ENCODE data around the gene NOS1AP.

NOS1AP gene

GRCh38 chr1:162372159-162373071, 302.9 kb downstream of the NOS1AP start:
- no peak for DNase-seq

DNA sequence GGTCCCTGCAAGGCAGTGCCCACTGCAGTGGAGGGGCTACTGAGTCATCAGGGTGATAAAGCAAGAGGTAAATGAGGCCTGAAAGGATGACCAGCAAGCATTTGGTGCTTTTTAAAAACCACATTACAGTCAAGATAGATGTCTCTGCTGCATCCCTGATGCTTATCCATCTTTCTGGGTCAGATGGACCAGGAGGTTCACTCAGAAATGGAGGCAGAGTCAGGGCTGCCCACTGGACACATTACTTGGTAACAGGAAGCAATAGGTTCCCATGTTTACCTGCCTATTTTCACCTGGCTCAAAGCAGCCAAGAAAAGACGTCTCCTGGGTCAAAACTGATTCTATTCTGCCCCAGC, 303.6 kb downstream of the NOS1AP start:
- no peak for DNase-seq

GRCh38 chr1:162373541-162374260, 304.2 kb downstream of the NOS1AP start:
- no peak for DNase-seq

DNA sequence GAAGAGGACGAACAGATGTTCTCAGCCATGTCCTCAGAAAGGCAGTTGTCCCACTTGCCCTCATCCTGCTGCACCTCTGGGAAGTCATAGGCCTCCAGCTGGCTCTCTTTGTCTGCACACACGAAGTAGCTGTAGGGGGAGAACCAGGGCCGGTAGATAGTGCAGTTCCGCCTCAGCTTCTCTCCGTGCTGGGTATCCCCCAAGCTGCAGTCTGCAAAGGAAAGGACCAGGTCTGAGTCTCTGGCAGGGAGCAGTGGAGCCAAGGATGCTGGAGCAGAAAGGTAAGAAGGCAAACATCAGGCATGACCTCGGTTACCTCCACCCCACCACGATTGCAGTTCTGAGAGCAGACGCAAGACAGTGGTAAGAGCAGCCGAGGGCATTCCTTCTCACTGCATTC, 304.9 kb downstream of the NOS1AP start:
- DNase-seq: no peak

DNA sequence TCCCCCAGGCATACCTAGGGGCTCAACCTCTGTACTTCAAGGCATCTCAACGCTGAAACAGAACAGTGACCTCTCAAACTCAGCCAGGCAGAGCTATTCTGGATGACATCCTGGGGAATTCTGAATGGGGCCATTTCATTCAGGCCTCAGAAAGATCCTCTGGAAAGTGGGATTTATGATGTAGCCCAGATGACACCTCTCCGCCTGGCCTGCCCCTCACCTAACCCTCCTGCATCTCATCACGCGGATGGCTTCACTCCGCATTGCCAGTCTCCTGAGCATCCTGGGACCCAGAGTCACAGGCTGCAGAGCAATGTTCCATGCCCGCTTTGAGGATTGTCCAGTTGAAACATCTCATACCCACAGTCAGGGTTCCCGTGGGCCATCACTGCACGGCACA, 306.0 kb downstream of the NOS1AP start:
- DNase-seq: no peak

DNA sequence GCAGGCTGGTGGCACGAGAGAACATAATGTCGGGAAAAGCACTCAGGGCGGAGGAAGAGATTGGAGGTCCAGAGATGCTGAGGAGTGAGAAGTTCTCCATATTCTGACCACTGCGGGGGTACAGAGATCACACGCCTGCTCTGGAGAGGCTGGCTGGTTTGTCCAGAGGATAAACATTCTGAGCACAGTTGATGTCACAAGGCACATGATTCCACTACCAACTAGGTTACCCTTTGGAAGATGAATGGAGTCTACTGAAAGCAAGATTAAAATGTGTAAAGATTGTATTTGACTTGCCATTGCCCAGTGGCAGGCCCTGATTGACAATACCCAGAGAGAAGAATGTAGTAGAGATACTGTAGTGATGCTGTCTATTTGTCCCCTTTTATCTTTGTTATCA, 307.2 kb downstream of the NOS1AP start, which contains the start of gene SPATA46:
Gene SPATA46, minus strand, starts transcription at position 164 of the 400 bp plus-strand sequence. Its CDS starts 64 bp downstream, at position 100.
- no peak for DNase-seq

DNA sequence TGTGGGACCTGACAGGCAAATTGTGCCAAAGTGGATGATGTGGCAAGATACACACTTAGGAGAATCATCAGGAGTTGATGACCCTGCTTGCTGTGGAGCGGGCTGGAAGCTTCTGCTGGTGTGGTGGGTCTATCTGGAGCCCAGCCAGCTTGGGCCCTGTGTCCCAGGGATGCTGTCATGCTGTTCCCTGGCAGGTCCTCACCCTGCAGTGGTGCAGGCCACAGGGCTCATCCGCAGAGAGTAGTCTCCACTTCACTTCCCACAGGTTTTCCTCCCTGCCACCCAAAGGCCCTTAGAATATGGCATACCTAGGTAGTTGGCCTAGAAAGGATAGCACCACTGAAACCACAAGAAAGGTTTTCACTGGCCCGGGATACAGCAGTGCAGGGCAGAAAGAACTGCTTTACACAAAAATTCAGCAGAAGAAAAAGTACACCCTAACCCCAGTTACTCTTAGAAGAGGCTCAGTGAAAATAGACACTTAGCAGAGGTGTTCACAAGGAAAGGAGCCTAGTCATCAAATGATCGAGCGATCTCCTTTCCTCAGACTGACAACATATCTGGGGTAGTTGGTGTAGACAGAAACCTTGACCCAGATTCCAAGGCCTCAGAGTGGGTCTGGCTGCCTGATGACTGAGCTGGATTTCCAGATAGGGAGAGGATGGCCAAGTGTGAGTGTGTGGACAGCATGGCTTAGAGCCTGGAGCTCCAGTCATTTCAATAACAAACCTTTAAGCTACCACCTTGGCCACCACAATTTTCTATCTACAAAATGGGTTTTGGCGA, 310.8 kb downstream of the NOS1AP start:
- no peak for DNase-seq

- DNase-seq: no peak
Measured at GRCh38 chr1:162381383-162381782, 311.9 kb downstream of the NOS1AP start, which contains the start of gene C1orf226. Gene C1orf226 (plus strand): TSS chr1:162381728. CDS start chr1:162381902, 174 bp downstream.

GRCh38 chr1:162381941-162382750, 312.7 kb downstream of the NOS1AP start:
- DNase-seq: no peak

DNA sequence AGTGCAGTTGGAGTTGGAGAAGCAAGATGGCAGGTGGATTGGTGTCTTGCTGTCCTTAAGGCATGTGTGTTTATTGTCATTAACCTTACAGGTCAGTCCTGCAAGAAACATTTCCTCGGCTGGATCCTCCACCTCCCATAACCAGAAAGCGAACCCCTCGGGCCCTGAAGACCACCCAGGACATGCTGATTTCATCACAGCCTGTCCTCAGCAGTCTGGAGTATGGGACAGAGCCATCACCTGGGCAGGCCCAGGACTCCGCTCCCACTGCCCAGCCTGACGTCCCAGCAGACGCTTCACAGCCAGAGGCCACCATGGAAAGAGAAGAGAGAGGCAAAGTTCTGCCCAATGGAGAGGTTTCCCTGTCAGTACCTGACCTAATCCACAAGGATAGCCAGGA, 313.6 kb downstream of the NOS1AP start:
- no peak for DNase-seq

GRCh38 chr1:162383516-162383915, 314.0 kb downstream of the NOS1AP start:
- no peak for DNase-seq

- no peak for DNase-seq
Measured at GRCh38 chr1:162384116-162384515, 314.6 kb downstream of the NOS1AP start.

- no peak for DNase-seq
Measured at GRCh38 chr1:162384601-162385279, 315.2 kb downstream of the NOS1AP start.

DNA sequence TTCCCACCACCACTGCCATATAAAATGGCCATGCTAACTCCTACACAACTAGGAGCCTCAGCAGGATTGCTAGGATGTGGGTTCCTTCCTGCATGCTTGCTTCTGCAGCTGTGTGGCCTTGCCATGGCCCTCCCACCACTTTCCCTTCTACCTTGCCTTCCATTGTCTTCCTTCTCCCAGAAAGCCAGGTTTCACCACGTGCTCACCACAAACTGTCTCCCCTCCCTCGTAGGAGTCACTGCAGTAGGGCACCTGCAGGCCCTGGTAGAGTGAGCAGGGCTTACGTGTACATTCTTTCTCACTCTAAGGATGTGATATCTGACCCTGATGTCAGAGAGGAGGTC, 315.8 kb downstream of the NOS1AP start:
- DNase-seq: no peak

DNA sequence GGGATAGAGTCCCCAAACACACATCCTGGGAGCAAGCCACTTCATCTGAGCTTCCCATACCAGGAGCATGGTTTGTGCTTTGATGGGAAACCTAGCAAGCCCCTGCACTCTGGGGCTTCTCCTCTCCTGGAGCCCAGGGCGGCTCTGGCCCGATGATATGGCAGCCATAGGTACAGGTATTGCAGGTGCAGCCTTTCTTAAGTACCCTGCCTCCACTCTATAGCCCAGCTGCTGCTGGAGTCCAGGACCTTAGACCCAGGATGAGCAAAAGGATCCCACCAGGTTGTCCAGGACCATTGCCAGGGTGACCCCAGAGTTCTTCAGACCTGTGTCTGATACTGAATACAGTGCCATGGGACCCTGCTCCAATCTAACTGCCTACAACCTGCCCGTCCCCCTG, 316.2 kb downstream of the NOS1AP start:
- no peak for DNase-seq

- no peak for DNase-seq
Measured at GRCh38 chr1:162386292-162387225, 317.1 kb downstream of the NOS1AP start.

- DNase-seq: no peak
Measured at GRCh38 chr1:162387226-162388082, 318.0 kb downstream of the NOS1AP start.

GRCh38 chr1:162388083-162388594, 318.6 kb downstream of the NOS1AP start:
- no peak for DNase-seq

GRCh38 chr1:162388615-162389014, 319.1 kb downstream of the NOS1AP start:
- DNase-seq: no peak

Measured in CD4-positive, alpha-beta T cell treated with Interleukin-10 for 1 hour (primary cell).